Diencephalon (tissue), 1 donor: ENCODE measurements around the gene EXO5. TPM values are rescaled to one million over a fixed set of nuclear protein-coding genes. Genes with fewer than 3 reads are reported as not detected.

ENCODE experiments used
- small RNA-seq: library from RNA; depleted of rRNA; stranded (forward); fragments of <200 nt; gene quantifications from one replicate; pipeline ENCODE3, GENCODE V24; 2014
- total RNA-seq: library from RNA; depleted of rRNA; stranded (reverse); fragments of >200 nt; gene quantifications from one replicate; pipeline ENCODE4 v1.2.3, GENCODE V29; 2014

Gene EXO5, protein sequence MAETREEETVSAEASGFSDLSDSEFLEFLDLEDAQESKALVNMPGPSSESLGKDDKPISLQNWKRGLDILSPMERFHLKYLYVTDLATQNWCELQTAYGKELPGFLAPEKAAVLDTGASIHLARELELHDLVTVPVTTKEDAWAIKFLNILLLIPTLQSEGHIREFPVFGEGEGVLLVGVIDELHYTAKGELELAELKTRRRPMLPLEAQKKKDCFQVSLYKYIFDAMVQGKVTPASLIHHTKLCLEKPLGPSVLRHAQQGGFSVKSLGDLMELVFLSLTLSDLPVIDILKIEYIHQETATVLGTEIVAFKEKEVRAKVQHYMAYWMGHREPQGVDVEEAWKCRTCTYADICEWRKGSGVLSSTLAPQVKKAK
- 29.5 TPM for total RNA-seq

GRCh38 chr1:40508375-40509341, at the start of gene EXO5:
TSS of gene EXO5 (plus strand) at chr1:40508767. CDS start at chr1:40514545, 5,778 bp downstream.

DNA sequence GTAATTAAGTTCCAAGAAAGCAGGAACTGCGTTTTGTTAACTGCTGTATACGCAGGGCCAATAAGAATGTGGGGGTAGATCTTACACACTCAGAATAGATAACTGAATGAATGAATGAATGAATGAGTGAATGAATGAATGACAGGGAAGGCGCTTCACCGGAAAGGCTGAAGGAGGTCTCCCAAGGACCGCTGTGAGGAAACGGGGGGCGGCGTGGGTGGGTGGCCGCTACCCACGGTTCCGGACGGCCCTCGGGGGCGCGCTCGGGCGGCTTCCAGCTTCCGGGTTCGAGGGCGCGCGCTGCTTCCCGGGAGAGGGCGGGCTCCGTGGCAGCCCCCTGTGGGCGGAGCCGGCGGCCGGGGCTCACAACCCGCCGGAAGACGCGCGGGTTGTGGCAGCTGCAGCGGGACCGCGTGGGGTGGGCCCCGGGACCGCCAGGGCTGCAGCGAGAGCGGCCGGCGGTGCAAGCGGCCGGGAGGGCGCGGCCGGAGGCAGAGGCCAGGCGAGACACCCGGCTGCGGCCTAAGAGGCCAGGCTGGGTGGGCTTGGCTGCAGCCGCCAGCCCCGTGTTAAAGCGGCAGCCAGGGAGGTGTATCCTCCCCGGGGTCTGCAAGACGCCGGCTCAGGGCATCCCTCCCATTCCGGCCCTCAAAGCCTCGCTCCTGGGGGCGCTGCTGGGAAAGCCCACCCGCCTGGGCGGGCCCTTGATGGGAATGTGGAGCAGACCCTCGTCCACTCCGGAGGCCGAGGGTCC, 31.5 kb upstream of the EXO5 start, which contains the start of gene ZFP69:
TSS of gene ZFP69 (plus strand) at position 367 of the 754 bp plus-strand sequence. CDS start 2,072 bp downstream, outside the sequence.

GRCh38 chr1:40531381-40532061, 23.0 kb downstream of the EXO5 start, which contains the start of gene ZNF684:
TSS of gene ZNF684 (plus strand) at chr1:40531637. CDS start at chr1:40533167, 1,530 bp downstream.

Small RNA genes lying within 50 kb of the gene (small RNA-seq; reads per million reads assigned to genes)
- gene AL356379.1: not detected

Other genes with a start within 250 kb of the EXO5 start
- 7.2 TPM for gene COL9A2, start 191.5 kb upstream of the EXO5 start, total RNA-seq
- gene SMAP2, start 135.0 kb upstream of the EXO5 start, total RNA-seq: 46.8 TPM
- 10.6 TPM for gene ZFP69B, start 58.3 kb upstream of the EXO5 start, total RNA-seq
- gene ZFP69, start 31.5 kb upstream of the EXO5 start, total RNA-seq: 12.0 TPM
- gene ZNF684, start 22.9 kb downstream of the EXO5 start, total RNA-seq: 7.4 TPM
- 49.6 TPM for gene RIMS3, start 156.9 kb downstream of the EXO5 start, total RNA-seq
- 30.7 TPM for gene NFYC, start 182.9 kb downstream of the EXO5 start, total RNA-seq